Uterus (tissue), 2 donors: ENCODE results near the gene FAM114A2.

Source experiments
- POLR2A ChIP-seq, 2 donors: fragments of 450-650 bp; IDR thresholded peaks; one replicate each; pipeline ENCODE4 v1.6.1; 2016; ENCODE audit warnings: antibody characterized with exemption in 2 of 2, mild to moderate bottlenecking in 1 of 2, moderate library complexity in 1 of 2
- TF ChIP-seq, protein P1 (sequence below), 4 experiments: fragments of 200-600 bp in 2 of 4; fragments of 450-650 bp in 2 of 4; sonication (generic) in 2 of 4; IDR thresholded peaks; one replicate each; pipeline ENCODE4 v1.5.1; 2016 to 2019; ENCODE audit warnings: antibody characterized with exemption in 4 of 4, mild to moderate bottlenecking in 2 of 4, moderate library complexity in 1 of 4

DNA sequence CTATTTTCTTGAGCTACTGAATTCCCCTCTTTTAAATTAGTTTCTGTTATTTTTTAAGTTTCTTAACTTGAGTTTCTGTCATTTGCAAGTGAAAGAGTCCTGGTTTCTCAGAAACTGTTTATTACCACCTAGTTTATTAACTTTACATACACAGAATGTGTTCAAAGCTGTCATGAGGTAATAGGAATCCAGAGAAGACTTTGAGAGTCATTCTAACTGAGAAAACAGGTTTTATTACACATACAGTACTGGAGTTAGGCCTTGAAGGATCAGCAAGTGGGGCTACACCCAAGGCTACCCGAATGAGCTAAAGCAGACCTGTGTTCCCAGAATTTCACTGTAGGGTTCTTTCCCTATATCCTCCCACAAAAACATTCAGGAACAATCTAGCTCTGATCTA lies 33.1 kb downstream of the FAM114A2 start:
- TF ChIP-seq, protein P1, sequence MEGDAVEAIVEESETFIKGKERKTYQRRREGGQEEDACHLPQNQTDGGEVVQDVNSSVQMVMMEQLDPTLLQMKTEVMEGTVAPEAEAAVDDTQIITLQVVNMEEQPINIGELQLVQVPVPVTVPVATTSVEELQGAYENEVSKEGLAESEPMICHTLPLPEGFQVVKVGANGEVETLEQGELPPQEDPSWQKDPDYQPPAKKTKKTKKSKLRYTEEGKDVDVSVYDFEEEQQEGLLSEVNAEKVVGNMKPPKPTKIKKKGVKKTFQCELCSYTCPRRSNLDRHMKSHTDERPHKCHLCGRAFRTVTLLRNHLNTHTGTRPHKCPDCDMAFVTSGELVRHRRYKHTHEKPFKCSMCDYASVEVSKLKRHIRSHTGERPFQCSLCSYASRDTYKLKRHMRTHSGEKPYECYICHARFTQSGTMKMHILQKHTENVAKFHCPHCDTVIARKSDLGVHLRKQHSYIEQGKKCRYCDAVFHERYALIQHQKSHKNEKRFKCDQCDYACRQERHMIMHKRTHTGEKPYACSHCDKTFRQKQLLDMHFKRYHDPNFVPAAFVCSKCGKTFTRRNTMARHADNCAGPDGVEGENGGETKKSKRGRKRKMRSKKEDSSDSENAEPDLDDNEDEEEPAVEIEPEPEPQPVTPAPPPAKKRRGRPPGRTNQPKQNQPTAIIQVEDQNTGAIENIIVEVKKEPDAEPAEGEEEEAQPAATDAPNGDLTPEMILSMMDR (IDR thresholded peaks at IDR 0.05): no peak
- TF ChIP-seq POLR2A (IDR thresholded peaks at IDR 0.05): no peak
